NT2/D1 (cell line): Measurements from ENCODE around the gene MAP3K5.

Experiments
- DNase-seq: peaks from one replicate; pipeline ENCODE4 v3.0.0-alpha.2; 2011; ENCODE audit warnings: low read depth, low spot score
- H3K27me3 ChIP-seq: 2 replicates; pipeline ENCODE4 v1.6.0; 2011; ENCODE audit warnings: mild to moderate bottlenecking; ENCODE audit not compliant: insufficient read length, insufficient read depth
- H3K36me3 ChIP-seq: 2 replicates; pipeline ENCODE4 v1.6.1; 2011; ENCODE audit warnings: mild to moderate bottlenecking, low read length, mixed read lengths; ENCODE audit not compliant: insufficient read depth, insufficient read length
- H3K4me1 ChIP-seq: 2 replicates; pipeline ENCODE4 v1.5.1; 2011; ENCODE audit not compliant: insufficient read depth, insufficient read length
- H3K4me3 ChIP-seq: 2 replicates; pipeline ENCODE4 v1.5.1; 2011; ENCODE audit warnings: low read depth; ENCODE audit not compliant: insufficient read length
- H3K9ac ChIP-seq: 2 replicates; pipeline ENCODE4 v1.6.0; 2011; ENCODE audit warnings: low read depth; ENCODE audit not compliant: insufficient read length
- H3K9me3 ChIP-seq: 2 replicates; pipeline ENCODE4 v1.5.1; 2011; ENCODE audit warnings: mild to moderate bottlenecking, low read length; ENCODE audit not compliant: insufficient read depth
- SUZ12 ChIP-seq: IDR thresholded peaks from 2 replicates; pipeline ENCODE4 v1.6.1; 2011; ENCODE audit not compliant: insufficient read length, insufficient read depth; ENCODE audit errors: extremely low read depth
- YY1 ChIP-seq: IDR thresholded peaks from 2 replicates; pipeline ENCODE4 v1.6.1; 2011; ENCODE audit not compliant: insufficient read length, insufficient read depth
- ZNF274 ChIP-seq: IDR thresholded peaks from 2 replicates; pipeline ENCODE4 v1.6.1; 2011; ENCODE audit warnings: mild to moderate bottlenecking, low read depth, low read length

The MAP3K5 gene

GRCh38 chr6:136539967-136540652, 252.2 kb downstream of the MAP3K5 start:
- Histone ChIP-seq H3K4me1 (no peaks in the 10 kb centered on the region), H3K4me3 (no peak overlapping the region), H3K9me3 (no peaks in the 10 kb centered on the region), H3K36me3 (no peaks in the 10 kb centered on the region), H3K9ac (no peak overlapping the region), H3K27me3 (no peaks in the 10 kb centered on the region)
- no peak for DNase-seq
- no peak for TF ChIP-seq YY1
- TF ChIP-seq ZNF274: no peak
- no peak for TF ChIP-seq SUZ12

GRCh38 chr6:136538836-136539235, 253.4 kb downstream of the MAP3K5 start:
- no peak overlapping the region for H3K4me3 ChIP-seq
- no peaks in the 10 kb centered on the region for H3K4me1 ChIP-seq
- no peak overlapping the region for H3K9ac ChIP-seq
- H3K9me3 ChIP-seq: no peaks in the 10 kb centered on the region
- no peak for DNase-seq
- no peaks in the 10 kb centered on the region for H3K27me3 ChIP-seq
- H3K36me3 ChIP-seq: no peaks in the 10 kb centered on the region
- no peak for TF ChIP-seq SUZ12

DNA sequence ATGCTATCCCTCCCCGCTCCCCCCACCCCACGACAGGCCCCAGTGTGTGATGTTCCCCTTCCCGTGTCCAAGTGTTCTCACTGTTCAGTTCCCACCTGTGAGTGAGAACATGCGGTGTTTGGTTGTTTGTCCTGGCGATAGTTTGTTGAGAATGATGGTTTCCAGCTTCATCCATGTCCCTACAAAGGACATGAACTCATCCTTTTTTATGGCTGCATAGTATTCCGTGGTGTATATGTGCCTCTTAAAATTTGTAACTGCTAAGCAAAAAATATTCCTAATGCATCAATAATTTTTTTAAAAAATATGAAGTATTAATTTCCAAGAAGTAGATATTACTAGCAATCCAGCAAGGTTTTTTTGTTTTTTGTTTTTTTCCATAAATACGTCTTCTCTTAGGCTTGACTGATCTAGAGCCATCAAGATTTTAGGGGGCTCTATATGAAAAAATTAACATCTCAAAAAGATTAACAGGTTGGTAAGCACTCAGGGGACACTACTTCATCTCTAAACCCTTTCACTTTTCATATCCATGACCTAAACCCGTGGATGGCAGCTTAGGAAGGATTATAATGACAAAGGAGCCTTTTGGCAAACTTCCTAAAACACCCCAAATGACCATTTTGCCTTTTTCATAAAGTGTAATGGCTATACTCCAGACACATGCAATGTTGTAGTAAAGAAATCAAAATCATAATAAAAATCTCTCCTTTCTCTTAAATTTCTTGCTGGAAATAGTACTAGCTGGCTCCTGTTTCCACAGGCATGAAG, 256.2 kb downstream of the MAP3K5 start:
- H3K4me1 ChIP-seq: no peaks in the 10 kb centered on the region
- no peaks in the 10 kb centered on the region for H3K27me3 ChIP-seq
- no peaks in the 10 kb centered on the region for H3K36me3 ChIP-seq
- no peak for TF ChIP-seq YY1
- no peak for TF ChIP-seq ZNF274
- no peak for TF ChIP-seq SUZ12
- H3K9me3 ChIP-seq: no peaks in the 10 kb centered on the region
- no peak overlapping the region for H3K4me3 ChIP-seq
- H3K9ac ChIP-seq: no peak overlapping the region
- DNase-seq: no peak

- Histone ChIP-seq H3K9ac (no peak overlapping the region), H3K9me3 (no peaks in the 10 kb centered on the region), H3K4me1 (no peaks in the 10 kb centered on the region), H3K36me3 (no peaks in the 10 kb centered on the region), H3K4me3 (no peak overlapping the region), H3K27me3 (no peaks in the 10 kb centered on the region)
- no peak for TF ChIP-seq ZNF274
- TF ChIP-seq YY1: no peak
- TF ChIP-seq SUZ12: no peak
- no peak for DNase-seq
Measured at GRCh38 chr6:136535017-136535765, 257.1 kb downstream of the MAP3K5 start.

GRCh38 chr6:136534268-136534667, 258.0 kb downstream of the MAP3K5 start:
- Histone ChIP-seq H3K4me3 (no peak overlapping the region), H3K4me1 (no peaks in the 10 kb centered on the region), H3K9me3 (no peaks in the 10 kb centered on the region), H3K9ac (no peak overlapping the region), H3K36me3 (no peaks in the 10 kb centered on the region), H3K27me3 (no peaks in the 10 kb centered on the region)
- no peak for TF ChIP-seq SUZ12
- TF ChIP-seq ZNF274: no peak
- no peak for TF ChIP-seq YY1
- no peak for DNase-seq

- no peaks in the 10 kb centered on the region for H3K4me1 ChIP-seq
- no peak for TF ChIP-seq YY1
- no peak for TF ChIP-seq ZNF274
- TF ChIP-seq SUZ12: no peak
Measured at GRCh38 chr6:136533487-136533886, 258.8 kb downstream of the MAP3K5 start.

DNA sequence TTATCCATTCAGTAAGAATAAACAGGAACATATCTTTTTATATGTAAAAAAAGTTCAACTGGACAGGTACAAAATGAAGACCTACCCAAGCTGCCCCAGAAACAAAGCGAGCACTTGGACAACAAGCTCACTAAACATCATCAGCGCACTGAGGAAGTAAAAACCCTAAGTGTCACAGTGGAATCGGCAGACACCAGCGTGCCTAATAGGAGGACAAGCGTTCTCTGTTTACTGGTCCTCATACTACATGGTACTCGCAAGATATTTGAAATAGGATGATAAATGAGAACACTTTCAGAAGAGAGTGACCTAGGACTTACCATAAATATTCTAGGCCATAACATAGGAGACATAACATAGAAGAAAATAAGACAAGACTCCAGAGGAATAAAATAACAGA, 260.2 kb downstream of the MAP3K5 start:
- no peaks in the 10 kb centered on the region for H3K9me3 ChIP-seq
- no peaks in the 10 kb centered on the region for H3K27me3 ChIP-seq
- H3K4me3 ChIP-seq: no peak overlapping the region
- no peak for DNase-seq
- H3K9ac ChIP-seq: no peak overlapping the region
- H3K36me3 ChIP-seq: no peaks in the 10 kb centered on the region
- H3K4me1 ChIP-seq: no peaks in the 10 kb centered on the region
- TF ChIP-seq YY1: no peak
- TF ChIP-seq SUZ12: no peak

More at GRCh38 chr6:136533487-136533886, 258.8 kb downstream of the MAP3K5 start:
- Histone ChIP-seq H3K27me3 (no peaks in the 10 kb centered on the region), H3K9ac (no peak overlapping the region), H3K9me3 (no peaks in the 10 kb centered on the region), H3K4me3 (no peak overlapping the region), H3K36me3 (no peaks in the 10 kb centered on the region)
- no peak for DNase-seq
